Activated B cell treated with CpG ODN at 0.5 μM for 24 hours (primary cell): ENCODE results near the gene ATG4D. TPM values are rescaled to one million over a fixed set of nuclear protein-coding genes. Genes with fewer than 3 reads are reported as not detected.

ENCODE experiments used
- ATAC-seq: fragments of 200-7000 bp; cut with Tn5 transposase; one replicate; pipeline ENCODE4 v1.10.0; 2021; ENCODE audit warnings: low read depth, mild to moderate bottlenecking, moderate library complexity
- CTCF ChIA-PET: fragments of 350-600 bp; sonication (Branson Sonifier 250); formaldehyde crosslinking; loops from one replicate; lab custom pipeline; 2021; ENCODE audit warnings: antibody characterized with exemption; lab: Charles Lee
- POLR2A ChIA-PET: fragments of 350-600 bp; sonication (Branson Sonifier 250); formaldehyde crosslinking; loops from one replicate; lab custom pipeline; 2021; ENCODE audit warnings: antibody characterized with exemption; lab: Charles Lee
- DNase-seq: peaks from one replicate; pipeline ENCODE4 v3.0.0; 2022
- H3K27ac Mint-ChIP-seq: one replicate; pipeline ENCODE4 v1.8.0; 2020; ENCODE audit warnings: mixed read lengths
- H3K27me3 Mint-ChIP-seq: one replicate; pipeline ENCODE4 v1.8.0; 2021; ENCODE audit warnings: mixed read lengths
- H3K36me3 Mint-ChIP-seq: one replicate; pipeline ENCODE4 v1.8.0; 2021; ENCODE audit warnings: low read depth, mixed read lengths
- H3K4me1 Mint-ChIP-seq: one replicate; pipeline ENCODE4 v1.8.0; 2021; ENCODE audit warnings: mixed read lengths
- H3K4me3 Mint-ChIP-seq: one replicate; pipeline ENCODE4 v1.8.0; 2020; ENCODE audit warnings: mild to moderate bottlenecking, mixed read lengths
- H3K9me3 Mint-ChIP-seq: one replicate; pipeline ENCODE4 v1.8.0; 2020; ENCODE audit warnings: mixed read lengths
- CTCF ChIP-seq: fragments of 200-600 bp; IDR thresholded peaks from one replicate; pipeline ENCODE4 v1.8.0; 2022; ENCODE audit warnings: antibody characterized with exemption, mild to moderate bottlenecking
- intact Hi-C: fragments of 100-400 bp; cut with micrococcal nuclease; formaldehyde crosslinking; loops from one replicate; pipeline ENCODE4 v1.15.1; 2024
- total RNA-seq: library from RNA; stranded (reverse); gene quantifications from 2 replicates; pipeline ENCODE4 v1.2.3, GENCODE V29; 2022

ATG4D gene
- total RNA-seq, 1 donor from 2014 or later: 39.1 TPM

- no peak for TF ChIP-seq CTCF
- ATAC-seq (no peak), DNase-seq (no peak)
- H3K4me1 Mint-ChIP-seq: peaks cover 15% of the 10 kb centered on the region
- no peak overlapping the region for H3K4me3 Mint-ChIP-seq
- H3K9me3 Mint-ChIP-seq: no peaks in the 10 kb centered on the region
- POLR2A ChIA-PET: no interaction called here
- CTCF ChIA-PET: no interaction called here
- H3K27me3 Mint-ChIP-seq: no peaks in the 10 kb centered on the region
- intact Hi-C loops: loop anchor here (10.0 kb wide), 2 partner anchors 315 to 325 kb away; partner anchors contain the start of genes CARM1 and S1PR2
- H3K36me3 Mint-ChIP-seq: peaks cover 60% of the 10 kb centered on the region
- no peak overlapping the region for H3K27ac Mint-ChIP-seq
Observed at GRCh38 chr19:10560154-10560553, 16.4 kb downstream of the ATG4D start.

GRCh38 chr19:10562609-10563008, 18.9 kb downstream of the ATG4D start:
- intact Hi-C loops: loop anchor here (10.0 kb wide), 2 partner anchors 312 to 328 kb away; partner anchors contain the start of genes CARM1 and S1PR2

GRCh38 chr19:10565028-10565566, 21.4 kb downstream of the ATG4D start:
- no peaks in the 10 kb centered on the region for H3K27me3 Mint-ChIP-seq
- H3K9me3 Mint-ChIP-seq: no peaks in the 10 kb centered on the region
- TF ChIP-seq CTCF: no peak
- intact Hi-C loops: loop anchor here (5.0 to 10.0 kb wide), 4 partner anchors 132 to 330 kb away; partner anchors contain the start of genes CARM1 and S1PR2
- H3K27ac Mint-ChIP-seq: peak overlapping the region; percentile 98
- H3K36me3 Mint-ChIP-seq: peaks cover 30% of the 10 kb centered on the region
- ChIA-PET CTCF (interaction anchor here (1.1 to 4.1 kb wide), 3 partner anchors 23 to 82 kb away, joined by 3 to 16 read pairs (median 5); no protein-coding TSS in a partner anchor), POLR2A (interaction anchor here (0.6 to 4.2 kb wide), 9 partner anchors 8 to 161 kb away, joined by 3 to 46 read pairs (median 7); partner anchors contain the start of gene CDC37)
- H3K4me3 Mint-ChIP-seq: peak overlapping the region; percentile 95
- DNase-seq (no peak), ATAC-seq (no peak)
- H3K4me1 Mint-ChIP-seq: peaks cover 44% of the 10 kb centered on the region

More at GRCh38 chr19:10562609-10563008, 18.9 kb downstream of the ATG4D start:
- H3K36me3 Mint-ChIP-seq: peaks cover 51% of the 10 kb centered on the region
- ChIA-PET CTCF (interaction anchor here (1.7 kb wide), 1 partner anchor 9 kb away, joined by 4 read pairs; no protein-coding TSS in a partner anchor), POLR2A (interaction anchor here (0.6 kb wide), 1 partner anchor 13 kb away, joined by 4 read pairs; no protein-coding TSS in a partner anchor)
- H3K9me3 Mint-ChIP-seq: no peaks in the 10 kb centered on the region
- no peak for TF ChIP-seq CTCF
- no peak for ATAC-seq
- H3K4me3 Mint-ChIP-seq: no peak overlapping the region
- DNase-seq: no peak
- no peak overlapping the region for H3K27ac Mint-ChIP-seq
- H3K27me3 Mint-ChIP-seq: no peaks in the 10 kb centered on the region
- peaks cover 29% of the 10 kb centered on the region for H3K4me1 Mint-ChIP-seq

GRCh38 chr19:10565567-10566407, 22.1 kb downstream of the ATG4D start, which contains the start of gene KRI1:
KRI1 (minus strand) TSS chr19:10566010; CDS start chr19:10565999, 11 bp downstream.
- Mint-ChIP-seq H3K4me3 (peak within 1 kb of the TSS; percentile 95), H3K36me3 (peaks cover 23% of the 10 kb centered on the region), H3K27ac (peak within 1 kb of the TSS; percentile 98), H3K27me3 (no peaks in the 10 kb centered on the region), H3K4me1 (peaks cover 46% of the 10 kb centered on the region), H3K9me3 (no peaks in the 10 kb centered on the region)
- DNase-seq (peak; percentile 99), ATAC-seq (peak; percentile 64)
- POLR2A ChIA-PET: interaction anchor here (0.6 to 4.2 kb wide), 21 partner anchors 9 to 464 kb away, joined by 3 to 46 read pairs (median 5); partner anchors contain the start of genes ANGPTL6, CDC37, KEAP1 and TYK2
- TF ChIP-seq CTCF: no peak
- intact Hi-C loops: loop anchor here (1.0 to 10.0 kb wide), 12 partner anchors 11 to 463 kb away; partner anchors contain the start of genes ANGPTL6, ATG4D, CARM1 and CDC37
- CTCF ChIA-PET: interaction anchor here (1.1 to 4.1 kb wide), 4 partner anchors 13 to 82 kb away, joined by 3 to 16 read pairs (median 7); no protein-coding TSS in a partner anchor
